ENCODE results near the gene HOXA11. TPM values are rescaled to one million over a fixed set of nuclear protein-coding genes. Genes with fewer than 3 reads are reported as not detected.

HOXA11 gene
- total RNA-seq, 2 donors from 2014 or later: not detected

DNA sequence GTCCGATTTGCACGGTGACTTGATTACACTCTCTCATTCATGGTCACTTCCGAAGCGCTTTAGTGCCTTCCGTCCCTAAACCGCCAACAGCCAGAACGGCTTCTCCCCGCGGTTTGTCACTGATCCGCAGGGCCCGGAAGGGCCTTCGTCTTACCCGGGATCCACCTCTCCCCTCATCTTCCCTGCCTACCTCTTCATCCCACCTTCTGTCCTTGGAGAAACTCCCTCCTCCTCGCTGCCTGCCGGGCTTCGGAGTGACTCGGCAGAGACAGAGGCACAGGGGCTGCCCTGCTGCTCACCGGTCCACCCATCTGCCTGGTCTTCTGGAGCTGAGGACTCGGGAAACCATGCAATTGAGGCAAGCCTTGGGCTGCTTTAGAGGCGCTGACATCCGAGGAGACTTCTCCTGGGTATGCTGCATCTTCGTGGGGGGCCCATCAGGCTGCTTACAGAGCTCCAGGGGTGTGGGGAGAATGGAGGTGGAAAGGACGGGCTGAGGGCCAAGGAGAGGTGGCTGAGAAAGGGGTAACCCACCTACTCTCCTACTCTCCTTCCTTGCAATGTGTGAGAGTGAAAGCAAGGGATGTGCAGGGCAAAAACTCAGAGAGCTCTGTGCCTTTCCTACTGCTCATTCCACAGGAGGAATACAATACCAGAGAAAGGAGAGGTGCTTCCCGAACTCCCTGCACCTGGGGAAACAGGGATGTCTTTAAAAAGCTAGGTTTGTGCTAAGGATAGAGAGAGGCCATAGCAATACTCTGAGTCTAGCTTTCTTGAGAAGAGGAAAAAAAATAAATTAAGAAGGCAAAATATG is 1.0 kb upstream of the HOXA11 start:
- intact Hi-C loops (cut with DNase I): no loop called here

DNA sequence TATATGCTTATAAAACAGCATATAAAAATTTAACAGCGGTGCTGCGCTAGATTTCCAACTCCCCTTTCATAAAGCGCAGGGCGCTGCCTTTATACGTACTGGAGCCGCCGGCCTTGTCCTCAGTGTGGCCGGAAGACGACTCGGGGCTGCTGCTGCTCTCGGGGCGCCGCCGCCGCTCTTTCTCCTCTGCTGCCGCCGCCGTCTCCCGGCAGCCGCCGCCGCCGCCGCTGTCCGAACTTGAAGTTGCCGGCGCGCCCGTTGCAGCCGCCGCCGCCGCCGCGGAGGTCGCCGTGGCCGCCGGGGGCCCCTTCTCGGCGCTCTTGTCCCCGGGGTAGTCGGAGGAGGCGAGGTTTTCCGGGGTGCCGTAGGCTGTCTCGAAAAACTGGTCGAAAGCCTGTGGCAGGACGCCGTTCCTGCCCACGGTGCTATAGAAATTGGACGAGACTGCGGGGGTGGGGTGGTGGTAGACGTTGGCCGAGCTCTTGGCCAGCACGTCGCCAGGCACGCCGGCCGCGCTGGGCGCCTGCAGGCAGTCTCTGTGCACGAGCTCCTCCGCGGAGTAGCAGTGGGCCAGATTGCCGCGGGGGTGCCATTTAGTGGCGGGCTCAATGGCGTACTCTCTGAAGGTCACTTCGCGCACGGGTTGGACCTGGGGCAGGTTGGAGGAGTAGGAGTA is 557 bp downstream of the HOXA11 start:
- DNase-seq: no peak
- ATAC-seq: peak in 1 of 2 donors; percentile 20
- intact Hi-C loops (cut with DNase I): no loop called here

More for the DNA sequence above, 1.0 kb upstream of the HOXA11 start:
- DNase-seq (no peak), ATAC-seq (no peak)

DNA sequence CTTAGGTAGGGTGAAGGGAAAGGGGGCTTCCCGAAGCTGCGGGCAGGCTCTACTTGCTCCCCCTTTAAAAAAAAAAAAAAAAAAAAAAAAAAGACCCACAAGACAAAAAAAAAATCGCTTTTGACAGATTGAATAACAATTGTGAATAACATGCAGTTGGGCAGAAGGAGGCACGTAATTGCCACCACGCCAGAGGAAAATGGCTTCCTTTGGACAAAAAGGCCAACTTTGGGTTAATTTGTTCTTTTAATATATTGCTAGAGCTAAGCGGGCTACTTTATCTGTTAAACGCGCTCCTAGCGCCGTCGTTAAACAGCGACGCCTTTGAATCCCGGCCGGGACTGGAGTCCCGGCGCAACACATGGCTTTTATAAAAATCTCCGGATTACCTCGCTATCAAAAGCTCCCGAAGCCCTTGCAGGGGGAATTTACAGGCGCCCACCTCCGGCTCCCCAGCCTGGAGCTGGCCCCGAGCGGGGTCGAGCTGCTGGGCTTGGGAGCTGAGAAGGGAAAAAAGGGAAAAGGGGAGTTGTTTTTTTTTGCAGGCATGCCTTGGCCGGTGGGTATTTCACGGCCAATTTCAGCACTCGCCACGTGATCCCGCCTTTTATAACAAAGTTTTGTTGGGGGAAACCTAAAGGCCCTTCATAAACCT is 1.2 kb downstream of the HOXA11 start:
- no peak for DNase-seq
- no peak for ATAC-seq
- intact Hi-C loops (cut with DNase I): no loop called here

DNA sequence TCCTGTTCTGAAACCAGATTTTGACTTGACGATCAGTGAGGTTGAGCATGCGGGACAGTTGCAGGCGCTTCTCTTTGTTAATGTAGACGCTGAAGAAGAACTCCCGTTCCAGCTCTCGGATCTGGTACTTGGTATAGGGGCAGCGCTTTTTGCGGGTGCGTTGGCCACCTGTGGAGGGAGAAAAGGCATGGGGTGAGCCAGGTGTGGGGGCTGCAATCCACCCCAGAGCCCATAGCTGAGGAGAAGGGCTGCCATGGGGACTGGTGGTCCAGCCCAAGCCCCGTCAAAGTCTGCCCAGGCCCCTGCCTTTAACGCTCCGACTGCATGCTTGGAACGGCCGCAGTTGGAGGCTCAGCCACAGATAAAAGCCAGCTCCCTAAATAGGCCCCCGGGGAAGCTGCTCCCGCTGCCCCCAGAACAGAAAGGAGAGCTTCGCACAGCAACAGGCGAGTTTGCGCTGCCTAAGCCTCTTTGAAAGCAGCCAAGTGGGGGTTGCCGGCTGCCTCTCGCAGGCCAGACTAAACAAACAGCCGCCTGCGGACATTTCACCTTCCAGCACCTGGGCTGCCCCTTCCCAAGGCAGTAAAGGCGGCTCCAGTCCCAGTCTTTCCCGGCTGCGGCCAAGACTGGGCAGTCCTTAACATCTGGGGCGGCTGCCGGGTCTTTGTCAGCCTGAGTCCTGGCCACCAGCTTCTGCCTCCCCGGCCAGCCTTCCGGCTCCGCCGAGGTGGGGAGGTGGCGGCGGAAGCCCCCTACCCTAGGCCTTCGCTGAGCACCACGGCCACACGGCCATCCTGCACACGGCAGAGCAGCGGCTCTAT is 2.0 kb downstream of the HOXA11 start:
- DNase-seq: no peak
- intact Hi-C loops (cut with DNase I): no loop called here
- ATAC-seq: no peak

DNA sequence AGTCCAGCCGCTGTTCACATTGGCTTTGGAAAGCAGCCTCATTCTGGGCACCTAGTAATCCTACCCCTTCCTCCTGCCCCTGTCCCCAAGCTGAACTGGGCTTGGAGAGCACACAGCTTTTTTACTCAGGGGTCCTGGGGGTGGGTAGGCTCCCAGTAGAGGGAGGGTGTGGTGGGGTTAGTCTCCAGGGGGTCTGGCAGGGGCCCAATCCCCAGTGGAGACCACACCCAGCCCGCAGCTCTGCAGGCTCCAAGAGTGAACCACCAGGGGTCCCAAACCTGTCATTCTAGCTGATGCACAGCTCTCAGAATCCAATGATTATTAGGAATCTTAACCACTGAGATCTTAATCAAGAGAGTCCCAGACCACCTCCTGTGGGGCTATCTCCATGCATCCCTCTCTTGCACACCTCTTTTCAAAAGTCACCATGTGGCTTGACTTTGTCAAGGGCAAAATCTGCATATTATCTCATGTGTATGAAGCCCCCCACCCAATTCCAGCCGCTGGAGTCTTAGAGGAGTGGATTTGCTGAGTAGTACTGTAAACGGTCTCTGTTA is 2.7 kb downstream of the HOXA11 start:
- no peak for ATAC-seq
- no peak for DNase-seq
- intact Hi-C loops (cut with DNase I): no loop called here

DNA sequence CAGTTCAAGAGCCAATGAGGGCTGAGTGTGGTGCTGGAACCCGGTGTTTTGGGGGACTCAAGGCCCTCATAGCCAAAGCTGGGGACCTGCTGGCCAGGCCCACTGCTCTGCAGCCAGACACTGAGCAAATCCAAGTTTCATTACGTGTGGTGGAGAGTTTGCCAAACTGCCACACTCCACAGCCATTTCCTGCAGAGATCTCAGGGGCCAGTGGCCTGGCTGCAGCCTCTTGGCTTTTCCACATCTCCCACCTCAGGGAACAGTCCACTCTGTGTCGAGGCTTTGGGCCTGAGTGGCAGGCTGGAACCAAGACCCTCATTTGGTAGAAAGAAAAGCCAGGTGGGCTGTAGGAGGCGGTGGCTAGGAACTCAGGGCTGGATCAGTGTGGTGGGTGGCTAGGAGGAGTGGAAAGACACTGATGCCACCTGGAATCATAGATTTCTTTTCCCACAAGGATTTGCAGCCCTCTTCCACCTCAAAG is 3.2 kb downstream of the HOXA11 start:
- intact Hi-C loops (cut with DNase I): no loop called here
- DNase-seq (no peak), ATAC-seq (no peak)

DNA sequence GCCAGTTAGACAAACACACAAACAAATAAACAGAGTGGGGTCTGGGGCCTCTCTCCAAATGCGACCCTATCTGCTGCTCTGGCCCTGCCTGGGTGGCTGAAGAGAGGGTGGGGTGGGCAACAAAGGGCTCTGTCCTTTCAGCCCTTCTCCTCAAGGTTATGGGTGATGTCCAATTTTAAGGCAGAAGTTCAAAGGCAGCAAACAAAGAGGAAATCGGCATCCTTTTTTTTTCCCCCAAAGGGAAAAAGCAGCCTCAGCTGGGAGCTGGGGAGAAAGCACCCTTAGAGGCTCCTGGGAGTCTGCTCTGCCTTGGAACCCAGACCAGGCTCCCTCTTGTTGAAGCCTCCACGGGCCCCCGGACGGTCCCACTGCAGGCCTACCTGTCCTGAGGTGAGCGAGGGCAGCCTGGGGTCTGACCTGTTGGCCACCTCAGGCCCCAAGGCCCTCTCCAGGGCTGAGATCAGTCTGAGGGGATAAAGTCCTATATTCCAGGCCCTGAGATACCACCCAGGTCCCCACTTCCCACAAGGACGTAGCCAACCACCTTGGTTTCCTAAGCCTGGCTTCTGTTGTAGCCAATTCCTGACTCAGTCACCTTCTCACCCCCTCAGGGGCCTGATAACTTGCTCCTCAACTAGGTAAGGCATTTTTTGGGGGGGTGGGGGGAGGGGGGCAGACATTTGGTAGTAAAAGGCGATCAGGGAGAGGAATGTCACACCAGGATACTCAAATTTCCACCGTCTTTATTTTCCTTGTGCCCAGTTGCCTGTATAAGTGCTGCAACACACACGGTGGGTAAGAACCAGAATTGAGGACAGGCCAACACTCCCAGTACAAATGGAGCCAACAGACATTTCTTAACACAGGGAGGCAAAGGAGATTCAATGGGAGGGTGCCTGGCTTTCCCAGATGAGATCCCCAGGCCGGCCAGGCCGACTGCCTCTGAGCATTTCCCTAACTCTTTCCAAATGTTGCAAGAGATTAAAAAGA is 4.3 kb downstream of the HOXA11 start:
- DNase-seq (no peak), ATAC-seq (no peak)
- intact Hi-C loops (cut with DNase I): no loop called here

DNA sequence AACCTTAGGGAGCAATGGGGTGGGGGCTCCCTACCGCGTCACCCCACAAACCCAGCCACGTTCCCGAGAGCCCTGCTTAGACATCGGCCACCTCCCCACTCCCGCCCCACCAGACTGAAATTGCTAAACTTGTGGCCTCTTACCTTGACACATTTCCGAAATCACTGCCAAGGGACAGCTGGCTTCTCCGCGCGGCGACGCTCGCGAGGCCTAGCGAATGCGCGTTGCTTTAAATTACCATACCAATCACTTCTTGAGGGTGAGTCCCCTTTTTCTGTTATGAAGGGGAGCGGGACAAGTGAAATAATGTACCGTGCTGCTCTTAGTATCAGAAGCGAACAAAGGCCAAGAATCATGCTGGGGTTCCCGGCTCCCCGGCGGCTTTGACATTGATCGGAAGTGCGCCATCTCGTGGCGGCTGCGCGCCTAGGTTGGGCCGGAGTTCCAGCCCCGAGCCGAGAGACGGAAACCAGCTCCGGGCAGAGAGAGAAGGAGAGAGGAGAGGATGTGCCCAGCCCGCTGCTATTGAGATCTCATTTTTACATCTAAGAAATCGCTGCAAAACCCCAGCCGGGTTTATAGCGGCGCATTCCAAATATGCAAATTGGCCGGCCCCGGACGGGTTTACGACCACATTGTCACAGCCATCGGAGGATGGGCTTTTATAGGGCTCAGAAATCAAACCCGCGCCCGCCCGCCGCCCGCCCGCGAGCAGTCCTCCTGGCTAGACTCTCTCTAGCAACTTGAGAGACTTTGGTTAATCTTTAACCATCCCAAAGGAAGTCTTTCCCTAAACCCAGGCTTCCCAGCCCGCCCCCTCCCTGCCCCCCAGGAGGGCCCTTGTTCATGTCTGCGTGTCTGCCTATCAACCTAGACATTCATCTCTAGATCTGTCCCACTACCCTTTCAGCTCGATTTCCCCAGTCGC is 5.3 kb downstream of the HOXA11 start:
- DNase-seq: no peak
- intact Hi-C loops (cut with DNase I): no loop called here
- ATAC-seq: peak; percentile 47 to 48

DNA sequence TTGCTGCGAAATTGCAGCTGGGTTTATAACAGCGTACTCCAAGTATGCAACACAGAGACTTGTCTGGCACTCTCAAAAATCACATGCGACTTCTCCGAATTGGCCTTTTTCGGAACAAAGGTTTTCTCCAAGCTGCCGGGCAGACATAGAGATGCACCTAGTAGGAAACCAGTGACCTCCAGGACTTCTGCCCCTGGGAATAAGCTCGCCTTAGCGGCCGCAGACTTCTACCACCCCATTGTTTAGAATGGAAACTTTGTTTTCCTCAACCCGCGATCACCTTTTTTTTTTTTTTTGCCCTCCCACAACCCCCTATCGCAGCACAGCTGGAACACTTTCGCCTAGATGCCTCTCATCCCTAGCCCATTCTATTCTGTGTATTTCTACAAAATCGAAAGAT is 6.0 kb downstream of the HOXA11 start:
- DNase-seq (no peak), ATAC-seq (no peak)
- intact Hi-C loops (cut with DNase I): no loop called here

DNA sequence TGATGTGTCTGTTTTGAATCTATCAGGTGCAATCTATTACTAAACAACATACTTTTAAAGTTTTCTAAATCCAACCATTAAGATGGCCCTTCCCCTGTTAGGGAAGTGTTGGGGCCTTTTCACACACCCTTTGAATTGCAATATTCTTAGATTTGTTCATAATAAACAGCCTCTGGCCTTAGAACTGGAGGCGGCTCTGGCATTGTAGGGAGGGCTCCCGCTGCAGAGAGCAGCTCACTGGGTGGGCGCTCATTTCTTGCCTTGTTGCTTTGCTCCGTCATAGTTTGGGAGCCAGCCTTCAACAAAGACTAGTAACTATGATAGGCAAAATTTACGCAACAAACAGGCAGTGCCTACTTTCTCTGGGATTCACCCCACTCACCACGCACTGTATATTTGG is 6.7 kb downstream of the HOXA11 start:
- intact Hi-C loops (cut with DNase I): no loop called here
- ATAC-seq (no peak), DNase-seq (no peak)

DNA sequence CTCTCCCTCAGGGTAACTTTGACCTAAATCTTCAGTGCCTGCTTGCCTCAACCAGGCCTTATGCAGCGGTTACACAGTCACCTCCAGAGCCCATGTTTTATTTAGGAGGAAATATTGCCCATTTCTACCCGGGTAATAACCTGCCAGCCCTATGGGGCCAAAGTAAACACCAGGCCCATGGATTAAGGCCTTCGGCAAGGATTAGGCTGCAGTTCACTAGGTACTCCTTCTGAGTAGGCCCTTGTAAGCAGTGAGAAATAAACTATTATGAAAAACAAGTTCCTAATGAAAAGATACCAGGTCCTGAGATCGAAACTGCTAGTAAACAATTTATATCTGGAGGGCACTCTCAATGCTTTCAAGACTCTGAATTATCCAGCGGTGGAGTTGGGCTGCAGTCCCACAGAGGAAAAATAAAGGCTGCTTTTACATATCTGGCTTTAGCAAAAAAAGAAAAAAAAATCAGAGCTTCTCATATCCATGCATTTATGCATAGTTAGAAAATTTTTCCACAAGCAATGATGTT is 7.2 kb downstream of the HOXA11 start:
- DNase-seq (no peak), ATAC-seq (no peak)
- intact Hi-C loops (cut with DNase I): no loop called here

DNA sequence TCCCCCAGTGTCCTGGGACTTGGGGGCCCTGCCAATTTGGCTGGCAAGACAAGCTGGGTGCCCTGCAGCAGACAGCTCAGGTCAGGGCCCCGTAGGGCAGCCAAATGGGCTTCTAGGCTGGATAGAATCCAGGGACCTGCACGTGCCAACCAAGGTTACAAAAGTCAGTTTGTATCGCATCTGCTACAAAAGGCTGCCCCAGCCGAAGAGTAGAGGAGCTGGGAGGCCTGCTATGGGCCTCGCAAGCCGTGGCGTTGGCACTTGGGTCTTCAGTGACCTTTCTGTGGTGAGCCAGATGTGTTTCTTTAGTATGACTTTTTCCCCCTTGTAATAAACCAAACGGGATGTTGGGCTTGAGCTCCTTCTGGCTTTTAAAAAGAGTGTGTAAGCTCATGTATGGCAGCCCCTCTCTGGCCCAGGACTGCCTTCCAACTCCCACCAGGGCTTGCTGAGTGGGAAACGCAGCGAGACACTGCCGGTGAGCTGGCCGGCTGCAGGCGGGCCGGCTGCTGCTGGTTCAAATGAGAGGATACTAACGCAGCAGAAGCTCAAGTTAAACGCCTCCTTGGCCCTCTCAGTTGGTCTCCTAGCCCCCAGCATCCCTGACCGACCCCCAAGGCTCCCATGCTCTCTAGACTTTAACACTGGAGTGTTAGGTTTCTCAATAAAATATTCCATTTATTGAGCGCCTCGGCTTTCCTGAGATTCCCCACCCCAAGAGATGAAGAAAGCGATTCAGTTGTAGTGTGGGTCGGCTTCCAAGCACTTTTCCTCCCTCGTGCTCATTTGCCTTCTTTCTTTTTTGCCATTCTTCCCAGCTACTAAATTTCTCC is 7.9 kb downstream of the HOXA11 start:
- no peak for DNase-seq
- ATAC-seq: no peak
- intact Hi-C loops (cut with DNase I): no loop called here

DNA sequence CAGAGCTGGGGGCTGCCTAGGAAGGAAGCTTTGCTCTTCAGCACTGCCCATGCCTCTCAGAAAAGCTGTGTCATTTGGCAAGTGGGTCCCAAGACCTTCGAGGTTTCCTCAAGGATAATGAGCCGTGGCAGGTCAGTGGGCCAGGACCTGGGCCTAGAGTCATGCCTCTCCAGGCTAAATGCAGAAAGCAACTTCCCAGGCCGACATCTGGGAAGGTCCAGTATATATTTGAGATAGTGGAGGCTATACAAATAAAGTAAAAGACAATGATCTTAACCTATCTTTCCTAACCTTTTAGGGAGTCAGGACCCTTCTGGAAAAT is 8.5 kb downstream of the HOXA11 start:
- intact Hi-C loops (cut with DNase I): no loop called here
- no peak for ATAC-seq
- no peak for DNase-seq

DNA sequence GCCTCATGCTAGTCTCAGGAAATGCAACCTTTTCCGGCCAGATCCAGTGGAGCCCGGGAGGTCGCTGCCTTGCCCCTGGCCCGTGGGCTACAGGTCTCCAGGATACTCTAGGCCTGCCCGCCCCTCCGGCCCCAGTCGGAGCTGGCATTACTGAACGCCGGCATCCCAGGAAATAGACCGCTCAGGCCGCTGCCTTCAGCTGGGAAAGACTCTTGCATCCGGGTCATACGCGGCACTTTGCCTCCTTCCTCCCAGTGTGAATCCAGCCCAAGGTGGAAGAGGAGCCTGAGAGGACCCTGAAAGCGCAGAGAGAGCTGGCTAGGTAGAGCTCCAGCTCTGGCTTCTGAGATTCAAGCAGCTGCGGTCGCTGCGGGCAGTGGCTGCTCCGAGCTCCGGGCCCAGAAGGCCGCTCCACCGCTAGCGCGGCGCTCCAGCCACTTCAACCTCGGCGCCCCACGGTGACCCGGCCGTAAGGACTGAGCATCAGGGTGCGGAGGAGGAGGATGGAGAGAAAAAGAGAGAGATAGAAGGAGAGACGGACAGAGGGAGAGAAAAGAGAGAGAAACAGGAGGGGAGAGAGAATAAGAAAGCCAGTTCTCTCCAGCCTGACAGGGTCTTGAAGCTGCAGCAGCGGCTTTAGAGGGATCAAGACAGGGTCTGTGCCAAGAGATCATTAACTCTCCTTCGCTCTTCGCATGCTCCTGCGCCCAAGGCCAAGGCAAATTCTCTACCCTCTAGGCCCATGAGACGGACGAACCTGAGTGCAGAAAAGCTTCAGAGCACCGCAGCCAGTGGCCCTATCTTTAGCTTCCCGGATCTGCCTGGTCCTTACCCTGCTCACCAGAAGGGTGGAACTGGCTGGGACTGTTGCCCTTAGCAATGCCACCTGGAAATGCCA is 9.2 kb downstream of the HOXA11 start:
- ATAC-seq (no peak), DNase-seq (no peak)
- intact Hi-C loops (cut with DNase I): no loop called here
